GM12864 (cell line): ENCODE results near the gene TRAFD1.

Experiments used
- DNase-seq: peaks from one replicate; pipeline ENCODE4 v3.0.0-alpha.2; 2011; ENCODE audit warnings: low read depth
- H3K4me3 ChIP-seq: 2 replicates; pipeline ENCODE4 v1.5.1; 2011; ENCODE audit warnings: mild to moderate bottlenecking, low read depth, low read length, control low read depth
- CTCF ChIP-seq: IDR thresholded peaks from 2 replicates; pipeline ENCODE4 v1.5.1; 2011; ENCODE audit warnings: low read depth, mild to moderate bottlenecking, moderate library complexity, low read length, control low read depth, inconsistent platforms; ENCODE audit errors: missing control alignments

The TRAFD1 gene

GRCh38 chr12:112170376-112170775, 45.0 kb downstream of the TRAFD1 start:
- no peak overlapping the region for H3K4me3 ChIP-seq
- peak; percentile 58 for TF ChIP-seq CTCF
- DNase-seq: no peak

DNA sequence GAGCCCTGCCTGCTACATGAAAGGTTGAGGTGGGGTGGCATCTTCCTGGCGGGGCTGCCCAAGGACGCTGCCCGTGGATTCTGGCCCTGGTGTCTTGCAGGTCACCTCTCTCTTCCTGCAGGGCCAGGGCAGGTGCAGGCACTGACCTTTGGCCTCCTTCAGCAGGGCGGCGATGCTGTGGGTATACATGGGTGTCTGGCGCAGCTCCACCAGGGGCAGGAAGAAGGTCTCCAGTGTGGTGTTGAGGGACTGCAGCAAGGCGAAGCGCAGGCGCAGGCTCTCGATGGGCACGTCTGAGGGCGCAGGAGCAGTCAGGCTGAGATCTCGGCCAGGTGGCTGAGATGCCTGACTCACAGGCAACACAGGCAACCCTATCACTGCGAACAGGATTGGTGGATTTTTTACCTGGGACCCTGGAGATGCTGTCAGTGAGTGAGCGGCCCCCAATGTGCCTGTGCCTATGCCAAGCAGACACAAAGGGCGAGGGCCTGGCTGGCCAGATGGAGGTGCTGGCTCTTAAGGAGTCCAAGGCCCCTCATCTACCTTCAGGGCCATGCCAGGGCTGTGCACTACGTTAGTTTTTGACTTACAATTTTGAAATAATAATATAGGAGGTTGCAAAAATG, 45.7 kb downstream of the TRAFD1 start:
- DNase-seq: no peak

DNA sequence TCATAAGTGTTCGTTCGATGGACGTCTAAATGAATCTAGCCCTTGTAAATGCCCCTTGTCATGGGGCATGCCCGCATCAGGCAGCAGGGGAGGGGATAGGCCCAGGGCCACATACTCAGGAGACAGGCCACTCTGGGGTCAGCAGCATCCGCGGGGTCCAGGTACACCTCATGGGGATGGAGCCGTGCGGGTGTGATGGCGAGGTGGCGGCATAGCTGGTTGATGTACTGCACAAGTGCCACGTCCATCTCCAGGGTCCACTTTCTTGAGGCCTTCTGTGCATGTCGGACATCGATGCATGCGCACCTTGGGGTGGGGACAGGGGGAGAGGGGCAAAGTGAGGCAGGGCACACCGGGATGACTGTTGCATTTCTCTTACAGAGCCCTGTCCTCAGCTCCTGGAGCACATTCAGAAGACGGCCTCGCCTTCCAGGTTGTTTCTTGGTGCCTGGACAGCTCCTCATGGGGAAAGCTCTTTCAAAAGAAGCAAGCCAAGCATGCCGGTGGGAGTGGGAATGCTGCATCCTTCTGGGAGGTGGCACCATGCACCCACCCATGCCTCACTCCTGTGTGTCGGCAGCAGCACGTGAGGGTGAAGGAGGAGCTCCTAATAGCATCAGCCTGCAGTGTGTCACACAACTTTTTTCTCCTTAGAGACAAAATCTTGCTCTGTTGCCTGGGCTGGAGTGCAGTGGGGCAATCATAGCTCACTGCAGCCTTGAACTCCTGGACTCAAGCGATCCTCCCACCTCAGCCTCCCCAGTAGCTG, 47.4 kb downstream of the TRAFD1 start:
- no peak for TF ChIP-seq CTCF
- no peak overlapping the region for H3K4me3 ChIP-seq
- no peak for DNase-seq

More for the DNA sequence above, 45.7 kb downstream of the TRAFD1 start:
- TF ChIP-seq CTCF: no peak
- H3K4me3 ChIP-seq: no peak overlapping the region

GRCh38 chr12:112175361-112176155, 50.2 kb downstream of the TRAFD1 start:
- TF ChIP-seq CTCF: no peak
- no peak overlapping the region for H3K4me3 ChIP-seq
- DNase-seq: no peak

GRCh38 chr12:112176321-112177010, 51.1 kb downstream of the TRAFD1 start:
- no peak for DNase-seq
- H3K4me3 ChIP-seq: no peak overlapping the region
- TF ChIP-seq CTCF: no peak

GRCh38 chr12:112178796-112179195, 53.4 kb downstream of the TRAFD1 start:
- TF ChIP-seq CTCF: no peak
- no peak for DNase-seq
- no peak overlapping the region for H3K4me3 ChIP-seq
